Left renal pelvis (tissue), 4 donors: ENCODE results near the gene ETFA. TPM values are rescaled to one million over a fixed set of nuclear protein-coding genes. Genes with fewer than 3 reads are reported as not detected.
A peak's percentile ranks its signal among the peaks of the same experiment; 100 is the strongest.

ENCODE experiments used
- DNase-seq, 4 donors: peaks; one replicate each; pipeline ENCODE4 v3.0.0-alpha.2; 2013; ENCODE audit warnings: low read depth in 4 of 4, low spot score in 3 of 4
- polyA plus RNA-seq, 4 donors: library from polyadenylated mRNA; unstranded; fragments of 120-200 nt; gene quantifications; one replicate each; pipeline ENCODE4 v1.2.1, GENCODE V29; 2013; ENCODE audit not compliant: insufficient read length in 4 of 4

Gene ETFA
- 100 to 1,000 TPM; 103 to 170 (median 163) TPM for polyA plus RNA-seq

DNA sequence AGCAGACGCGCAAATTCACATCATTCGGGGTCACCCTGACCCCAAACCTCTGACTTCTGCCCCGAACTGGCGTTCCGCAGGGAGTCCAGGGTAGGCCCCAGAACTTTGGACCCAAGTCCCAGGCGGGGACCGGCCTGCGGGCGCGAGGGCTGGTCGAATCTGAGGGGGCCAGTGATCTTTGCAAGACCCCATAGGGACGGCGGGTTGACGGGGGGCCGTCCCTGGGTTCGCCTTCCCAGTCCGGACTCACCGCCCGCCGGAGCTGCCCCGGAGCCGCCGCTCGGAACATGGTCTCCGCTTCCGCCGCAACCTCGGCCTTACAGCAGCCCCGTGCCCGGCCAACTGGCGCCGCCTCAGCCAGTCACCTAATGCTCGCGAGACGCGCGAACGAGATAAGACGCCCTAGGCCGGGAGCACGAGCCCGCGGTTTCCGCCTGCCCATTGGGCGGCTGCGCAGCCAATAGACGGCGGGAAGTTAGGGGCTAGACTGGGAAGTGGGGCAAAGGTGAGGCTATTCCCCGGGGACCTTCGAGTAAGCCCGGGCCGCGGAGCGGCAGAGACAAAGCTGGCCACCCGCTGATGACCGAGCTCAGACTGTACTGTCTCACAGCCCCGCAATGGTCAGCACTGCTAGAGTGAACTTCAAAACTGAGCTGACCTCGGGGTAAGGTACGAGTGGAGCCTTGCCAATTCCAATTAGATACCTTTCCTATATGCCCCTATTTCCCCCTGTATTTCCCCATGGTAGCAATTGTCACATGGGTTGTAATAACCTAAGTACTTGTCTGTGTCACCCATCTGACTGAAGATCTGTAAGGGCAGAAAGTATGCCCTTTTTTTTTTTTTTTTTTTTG, at the start of gene ETFA:
TSS of gene ETFA (minus strand) at position 370 of the 854 bp plus-strand sequence. CDS start at position 289, 81 bp downstream.
- peak; percentile 86 to 93 (median 90) for DNase-seq

DNA sequence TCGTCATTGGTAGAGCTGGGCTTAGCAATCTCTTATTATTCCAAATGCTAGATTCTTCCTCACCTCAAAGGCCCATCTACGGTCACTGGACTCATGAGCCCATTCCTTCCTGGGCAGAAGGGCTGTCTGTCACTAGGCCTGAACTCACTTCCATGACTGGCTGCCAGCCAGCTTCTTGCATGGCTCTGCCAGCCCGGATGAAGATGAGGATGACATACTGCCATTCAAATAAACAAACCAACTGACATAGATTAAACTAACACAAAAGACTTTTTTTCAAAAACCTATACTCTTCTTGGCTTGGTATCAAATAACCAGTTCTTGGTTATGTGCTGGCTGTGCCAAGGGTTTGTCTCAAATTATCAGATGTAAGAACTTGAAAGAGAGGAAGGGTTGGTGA, 49.1 kb upstream of the ETFA start:
- no peak for DNase-seq

DNA sequence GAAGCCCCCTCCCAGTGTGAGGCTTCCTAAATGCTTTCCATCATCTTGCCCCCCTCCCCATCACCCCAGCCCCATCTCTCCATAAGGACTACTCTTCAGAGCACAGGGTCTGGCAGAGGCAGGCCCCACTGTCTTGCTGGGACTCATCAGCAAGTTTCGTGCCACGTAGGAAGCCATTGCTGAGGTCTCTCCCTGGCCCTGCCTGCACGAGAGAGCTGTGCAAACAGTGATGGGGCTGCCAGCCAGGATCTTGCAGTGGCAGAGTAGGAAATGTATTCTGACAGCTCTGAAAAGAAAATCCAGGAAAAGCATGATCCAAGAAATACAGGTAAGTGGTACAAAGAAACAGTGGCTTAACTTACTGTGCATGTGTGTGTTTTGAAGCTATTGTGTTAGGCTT, 47.9 kb upstream of the ETFA start:
- DNase-seq = no peak

DNA sequence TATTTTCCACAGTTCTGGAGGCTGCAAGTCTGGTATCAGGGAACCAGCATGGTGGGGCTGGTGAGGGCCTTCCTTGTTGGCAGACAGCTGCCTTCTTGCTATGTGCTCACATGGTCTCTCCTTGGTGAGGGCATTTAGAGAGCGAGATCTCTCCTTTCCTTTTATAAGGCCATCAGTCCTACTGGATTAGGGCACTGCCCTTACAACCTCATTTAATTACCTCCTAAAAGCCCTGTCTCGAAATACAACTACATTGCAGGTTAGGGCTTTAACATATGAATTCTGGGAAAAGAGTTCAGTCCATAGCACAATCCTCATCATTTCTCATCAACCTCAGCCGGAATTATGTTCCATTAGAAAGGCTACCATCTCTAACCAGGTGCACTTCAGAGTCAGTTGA, 47.2 kb upstream of the ETFA start:
- DNase-seq = no peak

DNA sequence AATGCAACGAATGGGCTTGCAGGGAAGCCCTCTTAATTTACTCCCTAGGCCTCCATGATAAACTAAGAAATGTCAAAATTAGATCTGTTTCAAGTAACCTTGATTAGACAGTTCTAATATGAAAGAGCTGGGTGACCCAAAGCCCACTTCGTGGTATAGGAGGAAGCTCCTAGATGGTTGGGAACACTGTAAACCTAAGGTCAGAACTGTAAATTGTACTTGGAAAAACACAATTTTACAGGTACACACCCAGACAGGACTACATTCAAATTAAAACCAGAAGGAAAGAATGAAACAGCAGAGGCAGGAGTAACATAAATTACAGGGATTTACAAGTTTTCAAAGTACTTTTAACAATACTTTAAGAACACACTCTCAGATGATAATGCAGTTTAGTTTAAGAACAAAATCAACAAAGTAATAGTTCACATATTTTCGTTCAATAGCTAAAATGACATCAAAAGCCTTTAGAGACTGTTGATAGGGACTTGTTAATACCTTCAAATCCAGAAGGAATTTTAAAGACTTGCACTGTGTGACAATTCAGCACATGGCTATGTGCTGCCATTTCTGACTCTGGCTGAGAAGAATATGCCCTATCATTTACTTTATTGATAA, 43.7 kb upstream of the ETFA start:
- no peak for DNase-seq

DNA sequence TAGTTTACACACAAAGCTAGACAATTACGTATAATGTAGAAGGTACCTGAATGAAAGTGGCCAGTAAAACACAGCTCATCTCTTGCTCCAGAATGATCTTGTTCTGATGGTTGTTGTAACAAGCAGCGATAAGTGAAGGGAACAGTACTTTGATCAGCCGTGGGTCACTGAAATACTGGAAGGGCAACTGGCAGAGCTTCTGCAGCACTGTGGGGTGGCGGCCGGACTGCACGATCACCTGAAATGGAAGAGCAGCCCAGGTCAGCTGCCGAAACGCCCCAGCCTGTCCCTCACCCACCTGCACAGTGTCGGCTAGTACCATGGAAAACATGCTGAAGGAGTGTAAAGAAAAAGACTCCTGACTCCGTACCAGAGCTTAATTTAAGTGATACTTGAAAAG, 42.6 kb upstream of the ETFA start:
- DNase-seq = no peak

DNA sequence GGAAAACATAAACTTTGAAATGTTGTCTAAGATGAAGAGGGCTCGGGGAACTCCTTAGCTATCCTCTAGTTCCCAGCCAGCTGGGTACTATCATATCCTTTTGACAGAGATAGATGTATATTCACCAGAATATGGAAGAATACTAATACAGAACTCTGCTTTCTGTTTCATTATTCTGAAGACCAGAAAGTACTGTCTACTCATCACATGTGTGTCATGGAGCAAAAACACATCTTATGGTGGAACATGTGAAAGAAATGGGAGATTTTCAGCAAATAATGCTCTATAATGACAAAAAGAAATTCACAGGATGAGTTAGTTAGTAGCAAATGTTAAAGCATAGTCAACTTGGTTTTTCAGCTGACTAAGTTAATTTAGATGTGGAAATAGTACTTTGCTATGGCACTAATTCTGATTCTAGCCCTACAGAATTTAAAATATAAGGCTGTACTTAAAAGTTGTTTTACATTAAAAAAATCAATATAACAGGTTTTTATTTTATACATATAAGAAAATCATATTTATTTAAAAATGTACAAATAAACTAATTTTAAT, 41.8 kb upstream of the ETFA start:
- no peak for DNase-seq

DNA sequence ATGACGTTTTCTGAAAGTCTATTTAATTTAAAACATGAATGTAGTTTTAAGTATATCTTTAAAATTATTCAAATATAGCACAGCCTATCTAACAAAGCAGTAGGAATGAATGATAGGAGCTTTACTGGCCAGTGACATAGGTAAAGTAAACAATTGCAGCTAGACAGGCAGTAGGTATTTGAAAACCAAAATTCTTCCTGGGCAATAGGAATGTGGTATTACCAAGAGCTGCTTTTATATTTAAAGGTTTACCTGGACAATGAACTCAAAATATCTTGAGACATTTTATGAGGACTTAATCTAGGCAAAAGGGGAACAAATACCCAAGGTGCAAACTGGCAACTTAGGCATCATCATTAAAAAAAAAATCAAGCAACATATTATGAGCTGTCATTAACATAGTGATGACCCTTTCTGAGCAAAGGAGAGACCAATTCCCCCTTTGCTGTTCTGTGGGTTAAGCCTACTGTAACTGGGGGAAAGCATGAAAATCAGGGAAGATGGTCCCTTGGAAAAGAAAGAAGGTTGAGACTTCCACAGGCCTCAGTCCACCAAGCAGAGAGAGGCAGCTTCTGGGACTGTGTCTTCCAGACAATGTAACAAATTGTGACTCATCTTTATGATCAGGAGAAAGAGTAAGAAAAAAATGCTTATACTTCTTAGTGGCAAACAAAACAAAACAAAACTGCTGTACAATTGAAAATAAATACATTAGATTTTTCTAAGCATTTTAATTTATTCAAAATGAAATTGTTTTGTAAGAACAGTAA, 38.2 kb upstream of the ETFA start:
- no peak for DNase-seq

DNA sequence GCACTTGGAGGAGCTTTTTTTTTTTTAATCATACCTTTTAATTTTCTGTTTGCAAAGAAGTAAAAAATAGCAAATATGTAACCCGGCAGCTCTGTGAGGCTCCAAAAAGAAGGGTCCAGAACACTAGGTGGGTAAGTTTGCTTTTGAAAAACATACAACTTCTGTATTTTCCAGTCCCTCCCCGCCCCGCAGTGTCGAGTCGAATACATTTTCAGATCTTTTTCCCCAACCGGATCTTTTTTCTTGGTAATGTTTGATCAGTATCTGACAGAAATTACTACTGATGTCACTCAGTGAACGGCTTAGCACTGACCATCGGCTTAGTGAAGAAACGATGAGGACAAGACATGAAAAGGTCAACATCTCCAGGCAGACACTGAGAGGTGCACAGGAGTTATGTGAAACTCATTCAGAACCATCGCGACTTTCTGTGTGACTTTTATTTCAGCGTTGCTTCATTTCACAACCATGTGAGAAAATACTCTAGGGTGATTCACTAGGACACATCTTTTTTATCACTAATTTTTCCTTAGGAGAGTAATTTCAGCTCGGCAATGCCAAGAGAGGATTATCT, 36.3 kb upstream of the ETFA start:
- DNase-seq = no peak

DNA sequence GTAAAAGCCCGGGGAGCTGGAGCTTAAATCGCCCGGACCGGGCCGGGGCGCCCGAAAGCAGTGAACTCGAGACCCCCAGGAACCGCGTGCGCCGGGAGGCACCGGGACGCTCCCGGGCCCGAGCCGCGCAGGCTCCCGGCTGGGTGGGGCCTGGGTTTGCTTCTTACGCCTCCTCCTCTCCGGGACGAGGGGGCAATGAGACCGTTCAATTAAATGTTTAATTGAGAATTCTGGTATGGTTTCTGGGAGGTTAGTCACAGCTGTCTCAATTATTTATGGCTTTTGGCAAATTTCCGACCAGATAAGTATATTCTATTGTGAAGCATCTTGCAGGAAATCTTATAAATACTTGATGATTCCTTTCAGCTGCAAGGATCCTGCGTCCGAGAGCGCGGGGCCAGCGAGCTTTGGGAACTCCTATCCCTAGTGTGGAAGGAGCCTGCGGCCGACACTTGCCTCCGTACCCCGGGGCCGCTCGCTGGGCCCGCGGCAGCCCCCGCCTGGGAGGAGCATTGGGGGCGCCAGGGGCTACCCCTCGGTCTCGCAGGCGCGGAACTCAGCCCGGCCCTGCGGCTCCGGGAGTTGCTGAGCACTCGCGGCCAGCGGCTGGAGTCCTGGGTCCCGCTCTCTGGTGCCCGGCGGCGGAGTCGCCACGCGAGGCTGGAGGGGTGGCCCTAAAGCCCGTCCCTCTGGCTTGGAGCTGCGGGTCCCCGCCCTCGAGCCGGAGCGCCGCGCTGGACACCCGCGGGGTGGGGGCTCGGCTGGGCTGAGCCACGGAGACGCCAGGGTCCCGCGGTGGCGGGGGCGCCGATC, 35.6 kb upstream of the ETFA start:
- no peak for DNase-seq

DNA sequence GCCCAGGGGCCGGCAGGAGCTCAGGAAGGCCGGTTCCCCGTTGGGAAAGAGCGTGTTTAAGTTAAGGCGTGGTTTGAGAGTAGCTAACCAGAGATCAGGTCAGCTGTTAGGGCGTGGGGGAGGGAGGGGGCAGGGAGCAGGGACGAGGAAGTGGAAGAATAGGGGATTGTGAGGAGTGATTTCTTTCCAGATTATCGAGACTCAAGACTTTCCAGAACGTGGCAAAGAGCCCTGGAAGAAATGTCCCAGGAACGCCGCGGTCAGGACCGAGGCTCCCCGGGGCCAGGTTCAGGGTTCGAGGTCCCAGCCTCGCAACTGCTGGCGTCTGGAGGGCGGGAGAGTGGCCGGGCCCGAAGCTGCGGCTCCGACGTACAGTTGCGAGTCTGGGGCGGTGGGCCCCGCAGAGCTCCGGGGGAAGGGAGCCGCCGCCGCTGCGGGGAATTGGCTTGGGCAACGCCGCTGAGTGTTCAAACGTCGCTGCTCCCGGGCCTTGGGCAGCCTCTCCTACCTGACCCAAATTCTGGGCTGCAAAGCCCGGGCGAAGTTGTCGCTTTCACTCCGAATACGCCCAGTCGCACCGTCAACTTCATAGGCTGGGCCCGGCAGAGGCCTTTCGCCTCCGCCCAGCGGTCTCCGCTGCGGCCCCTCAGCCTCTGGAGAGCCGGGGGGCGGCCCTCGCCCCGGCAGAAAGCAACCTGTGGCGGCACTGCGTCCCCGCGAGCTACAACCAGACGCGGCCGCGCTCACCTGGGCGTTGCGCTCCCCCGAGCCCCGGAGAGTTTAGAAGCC, 34.8 kb upstream of the ETFA start:
- no peak for DNase-seq

DNA sequence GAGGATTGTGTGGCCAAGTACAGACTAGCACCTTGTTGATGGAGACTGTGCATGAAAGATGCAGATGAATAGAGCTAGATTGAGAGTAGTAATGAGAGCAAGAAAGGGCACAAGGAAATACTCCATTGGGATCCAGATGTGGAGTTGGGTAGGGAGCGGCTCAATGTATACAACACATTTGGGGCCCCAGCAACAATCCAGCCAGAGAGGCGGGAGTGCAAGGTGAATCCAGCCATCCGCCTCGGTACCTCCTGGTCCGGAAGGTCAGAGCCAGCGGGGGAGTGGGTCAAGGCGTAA, 34.3 kb upstream of the ETFA start:
- peak in 1 of 4 donors; percentile 16 for DNase-seq

DNA sequence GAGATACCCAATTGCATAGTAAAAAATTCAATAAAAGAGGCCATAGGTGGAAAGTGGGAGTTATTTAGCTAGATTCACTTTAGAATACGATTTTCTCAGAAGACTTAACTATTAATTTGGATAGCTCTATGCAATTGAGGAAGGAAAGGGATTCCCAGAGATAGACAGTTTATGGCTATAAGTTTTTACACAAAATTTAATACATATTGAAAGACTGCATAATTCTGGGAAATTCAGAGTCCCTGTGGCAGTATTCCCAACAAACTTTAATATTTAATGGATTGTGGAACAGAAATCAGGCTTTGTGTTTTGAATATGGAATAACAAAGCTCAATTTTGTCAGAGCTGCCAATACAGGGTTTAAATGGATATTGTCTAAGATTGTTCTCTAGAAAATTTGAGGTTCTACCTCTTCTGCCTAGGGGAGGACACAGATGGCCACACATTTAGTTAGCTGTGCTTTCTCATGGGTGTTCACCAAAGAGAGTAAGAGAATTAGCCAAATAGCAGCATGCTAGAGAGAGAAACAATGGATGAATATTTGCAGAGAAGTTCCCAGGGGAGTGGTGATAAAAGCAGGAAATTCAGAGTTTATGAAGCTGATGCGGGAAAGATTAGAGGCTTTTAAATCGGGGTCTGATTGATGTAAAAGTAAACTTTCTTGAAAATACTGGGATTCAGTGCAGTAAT, 33.8 kb upstream of the ETFA start:
- DNase-seq = no peak

DNA sequence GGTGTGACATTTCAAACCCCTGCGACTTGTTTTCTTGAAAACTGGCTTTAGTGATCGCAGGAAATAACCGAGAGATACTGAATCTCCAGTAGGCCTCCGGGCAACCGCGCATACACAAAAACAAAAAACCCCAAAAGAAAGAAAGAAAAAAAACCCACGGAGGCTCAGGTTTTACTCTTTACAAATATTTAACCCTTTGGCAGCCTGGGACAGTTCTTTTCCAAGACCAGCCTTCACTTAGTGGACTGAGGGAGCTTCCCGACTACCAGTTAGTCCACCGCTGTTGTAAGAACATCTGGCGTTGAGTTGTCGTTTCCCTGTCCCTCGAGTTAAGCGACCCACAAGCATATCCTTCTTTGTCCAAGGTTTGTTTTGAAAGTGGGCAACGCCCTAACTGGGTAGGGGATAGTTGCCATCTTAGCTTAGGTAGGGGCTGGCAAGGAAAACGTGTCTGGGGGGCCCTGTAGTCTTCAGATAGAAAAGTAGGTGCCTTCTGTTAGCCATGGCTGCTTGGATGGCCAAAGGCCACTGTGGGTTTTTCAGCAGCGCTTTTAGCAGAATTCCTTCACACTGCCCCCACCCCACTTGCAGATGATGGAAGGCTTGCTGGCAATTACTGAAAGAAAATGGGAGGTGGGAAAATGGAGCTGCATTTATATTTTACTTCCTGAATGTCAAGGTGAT, 32.2 kb upstream of the ETFA start:
- no peak for DNase-seq

DNA sequence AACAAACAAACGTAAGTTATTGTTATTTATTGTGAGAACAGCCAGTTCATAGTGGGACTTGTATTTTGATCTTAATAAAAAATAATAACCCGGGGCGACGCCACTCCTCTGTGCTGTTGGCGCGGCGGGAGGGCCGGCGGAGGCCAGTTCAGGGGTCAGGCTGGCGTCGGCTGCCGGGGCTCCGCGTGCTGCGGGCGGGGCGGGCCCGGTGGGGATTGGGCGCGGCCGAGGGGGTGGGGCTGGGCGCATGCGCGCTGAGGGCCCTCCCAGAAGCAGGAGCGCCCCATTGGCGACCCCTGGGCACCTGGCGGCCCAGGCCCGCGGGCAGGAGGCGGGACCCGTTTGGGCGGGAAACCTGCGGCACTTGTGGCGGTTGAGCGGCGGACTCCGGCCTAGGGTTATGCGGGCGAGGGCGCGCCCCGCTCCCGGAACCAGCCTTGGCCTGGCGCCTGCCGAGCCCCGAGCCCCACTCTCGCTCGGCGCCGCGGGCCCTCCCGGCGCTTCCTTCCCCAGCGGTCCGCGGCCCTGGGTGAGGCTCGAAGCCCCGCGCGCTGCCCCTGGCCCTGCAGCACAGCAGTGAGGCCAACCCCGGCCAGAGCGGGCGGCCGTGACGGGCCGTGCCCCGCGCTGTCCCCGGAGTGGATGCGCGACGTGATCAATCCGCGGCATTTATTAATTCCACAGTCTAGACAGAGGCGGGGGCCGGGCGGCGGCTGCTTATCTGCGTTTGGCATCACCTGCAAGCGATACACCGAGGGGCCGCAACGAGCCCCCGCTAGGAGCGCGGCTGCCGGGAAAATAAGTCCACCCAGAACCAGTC, 31.3 kb upstream of the ETFA start:
- DNase-seq = no peak

DNA sequence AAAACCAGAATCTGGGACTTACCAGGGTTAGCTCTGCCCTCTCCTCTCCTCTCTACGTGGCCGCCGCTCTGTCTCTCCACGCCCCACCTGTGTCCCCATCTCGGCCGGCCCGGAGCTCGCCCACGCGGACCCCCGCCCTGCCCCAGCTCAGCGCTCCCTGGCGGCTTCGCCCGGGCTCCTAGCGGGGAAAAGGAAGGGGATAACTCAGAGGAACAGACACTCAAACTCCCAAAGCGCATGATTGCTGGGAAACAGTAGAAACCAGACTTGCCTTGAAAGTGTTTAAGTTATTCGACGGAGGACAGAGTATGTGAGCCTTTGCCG, 30.8 kb upstream of the ETFA start:
- no peak for DNase-seq

DNA sequence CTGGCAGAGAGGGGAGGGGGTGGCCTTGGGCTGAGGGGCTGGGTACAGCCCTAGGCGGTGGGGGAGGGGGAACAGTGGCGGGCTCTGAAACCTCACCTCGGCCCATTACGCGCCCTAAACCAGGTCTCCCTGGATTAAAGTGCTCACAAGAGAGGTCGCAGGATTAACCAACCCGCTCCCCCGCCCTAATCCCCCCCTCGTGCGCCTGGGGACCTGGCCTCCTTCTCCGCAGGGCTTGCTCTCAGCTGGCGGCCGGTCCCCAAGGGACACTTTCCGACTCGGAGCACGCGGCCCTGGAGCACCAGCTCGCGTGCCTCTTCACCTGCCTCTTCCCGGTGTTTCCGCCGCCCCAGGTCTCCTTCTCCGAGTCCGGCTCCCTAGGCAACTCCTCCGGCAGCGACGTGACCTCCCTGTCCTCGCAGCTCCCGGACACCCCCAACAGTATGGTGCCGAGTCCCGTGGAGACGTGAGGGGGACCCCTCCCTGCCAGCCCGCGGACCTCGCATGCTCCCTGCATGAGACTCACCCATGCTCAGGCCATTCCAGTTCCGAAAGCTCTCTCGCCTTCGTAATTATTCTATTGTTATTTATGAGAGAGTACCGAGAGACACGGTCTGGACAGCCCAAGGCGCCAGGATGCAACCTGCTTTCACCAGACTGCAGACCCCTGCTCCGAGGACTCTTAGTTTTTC, 30.2 kb upstream of the ETFA start:
- no peak for DNase-seq
